ENCODE results near the gene C20orf202. TPM values are rescaled to one million over a fixed set of nuclear protein-coding genes. Genes with fewer than 3 reads are reported as not detected.

The C20orf202 gene
- total RNA-seq, 1 donor from 2014 or later: not detected

- DNase-seq (ENCODE audit: low spot score): no peak
- Mint-ChIP-seq H3K9me3 (no peaks in the 10 kb centered on the region), H3K36me3 (ENCODE audit: low read depth) (no peaks in the 10 kb centered on the region), H3K27me3 (ENCODE audit: low read depth) (peaks cover 13% of the 10 kb centered on the region), H3K27ac (no peak overlapping the region), H3K4me1 (ENCODE audit: low read depth) (peaks cover 4% of the 10 kb centered on the region), H3K4me3 (ENCODE audit: low read depth) (no peak overlapping the region)
- intact Hi-C loops (cut with micrococcal nuclease): no loop called here
Measured at GRCh38 chr20:1204113-1204512, 859 bp downstream of the C20orf202 start.

DNA sequence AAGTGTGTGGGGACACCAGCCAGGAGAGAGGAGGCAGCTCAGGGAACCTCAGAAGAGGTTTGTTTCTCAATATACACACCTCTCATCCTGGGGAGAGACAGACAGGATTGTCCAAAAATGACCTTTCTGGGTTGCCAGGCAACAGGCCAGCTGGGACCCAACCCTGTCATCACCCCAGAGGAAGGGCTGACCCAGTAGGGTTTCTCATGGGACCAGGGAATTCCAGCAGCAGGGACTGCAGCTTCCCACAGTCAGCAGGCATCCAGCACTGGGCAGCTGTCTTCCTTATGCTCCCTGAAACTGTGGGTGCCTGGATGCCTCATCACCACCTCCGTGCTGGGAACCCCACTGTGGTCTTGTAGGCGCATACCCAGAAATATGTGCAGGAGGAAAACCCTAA is 1.3 kb downstream of the C20orf202 start:
- H3K4me3 Mint-ChIP-seq (ENCODE audit: low read depth): no peak overlapping the region
- intact Hi-C loops (cut with micrococcal nuclease): no loop called here
- H3K4me1 Mint-ChIP-seq (ENCODE audit: low read depth): peaks cover 4% of the 10 kb centered on the region
- DNase-seq (ENCODE audit: low spot score): no peak
- H3K27ac Mint-ChIP-seq: no peak overlapping the region
- no peaks in the 10 kb centered on the region for H3K9me3 Mint-ChIP-seq
- H3K27me3 Mint-ChIP-seq (ENCODE audit: low read depth): peaks cover 17% of the 10 kb centered on the region
- H3K36me3 Mint-ChIP-seq (ENCODE audit: low read depth): no peaks in the 10 kb centered on the region

DNA sequence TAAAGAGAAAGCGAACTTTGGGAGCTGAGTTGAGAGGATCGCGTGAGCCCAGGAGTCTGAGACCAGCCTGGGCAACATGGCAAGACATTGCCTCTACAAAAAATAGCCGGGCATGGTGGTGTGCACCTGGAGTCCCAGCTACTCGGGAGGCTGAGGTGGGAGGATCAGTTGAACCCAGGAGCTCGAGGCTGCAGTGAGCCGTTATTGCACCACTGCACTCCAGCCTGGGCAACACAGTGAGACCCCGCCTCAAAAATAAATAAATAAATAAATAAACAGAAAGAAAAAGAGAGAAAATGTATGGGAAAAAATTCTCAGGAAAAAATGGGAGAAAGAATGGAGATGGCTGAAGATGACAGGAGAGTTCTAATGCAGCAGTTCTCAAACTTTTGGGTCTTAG is 2.5 kb downstream of the C20orf202 start:
- H3K4me3 Mint-ChIP-seq (ENCODE audit: low read depth): no peak overlapping the region
- intact Hi-C loops (cut with micrococcal nuclease): no loop called here
- no peaks in the 10 kb centered on the region for H3K4me1 Mint-ChIP-seq (ENCODE audit: low read depth)
- H3K36me3 Mint-ChIP-seq (ENCODE audit: low read depth): no peaks in the 10 kb centered on the region
- H3K27ac Mint-ChIP-seq: no peak overlapping the region
- no peak for DNase-seq (ENCODE audit: low spot score)
- H3K9me3 Mint-ChIP-seq: no peaks in the 10 kb centered on the region
- peaks cover 21% of the 10 kb centered on the region for H3K27me3 Mint-ChIP-seq (ENCODE audit: low read depth)

- no peaks in the 10 kb centered on the region for H3K4me1 Mint-ChIP-seq (ENCODE audit: low read depth)
- H3K36me3 Mint-ChIP-seq (ENCODE audit: low read depth): no peaks in the 10 kb centered on the region
- peaks cover 23% of the 10 kb centered on the region for H3K27me3 Mint-ChIP-seq (ENCODE audit: low read depth)
- no peak overlapping the region for H3K27ac Mint-ChIP-seq
- no peak overlapping the region for H3K4me3 Mint-ChIP-seq (ENCODE audit: low read depth)
- intact Hi-C loops (cut with micrococcal nuclease): no loop called here
- DNase-seq (ENCODE audit: low spot score): no peak
- no peaks in the 10 kb centered on the region for H3K9me3 Mint-ChIP-seq
Measured at GRCh38 chr20:1206366-1207148, 3.3 kb downstream of the C20orf202 start.

DNA sequence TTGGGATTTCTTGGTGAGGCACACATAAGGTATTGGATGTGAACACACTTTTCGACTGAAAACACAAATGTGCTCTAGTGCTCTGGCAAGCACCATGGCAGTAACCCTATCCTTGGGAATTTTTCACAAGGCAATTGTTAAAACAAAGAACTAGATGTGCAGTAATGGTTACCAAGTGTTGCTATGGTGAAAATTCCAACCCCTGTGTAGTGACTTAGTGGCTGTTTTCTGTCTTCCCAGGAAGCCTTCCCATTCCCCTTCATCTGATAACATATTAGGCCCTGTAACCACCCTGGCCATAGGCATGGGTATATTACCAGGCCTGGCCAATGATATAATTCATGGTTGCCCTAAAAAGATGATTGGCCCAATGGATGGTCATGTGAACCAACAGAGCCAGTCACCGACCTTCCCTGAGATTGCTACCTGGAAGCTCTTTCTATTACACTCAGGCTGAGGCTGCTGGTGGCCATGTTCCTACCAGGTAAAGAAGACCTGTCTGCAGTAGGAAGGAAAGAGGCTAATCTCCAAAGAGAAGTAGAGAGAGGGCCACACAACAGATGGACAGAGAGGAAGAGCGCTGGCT is 4.1 kb downstream of the C20orf202 start:
- Mint-ChIP-seq H3K27me3 (ENCODE audit: low read depth) (peaks cover 23% of the 10 kb centered on the region), H3K27ac (no peak overlapping the region), H3K36me3 (ENCODE audit: low read depth) (no peaks in the 10 kb centered on the region), H3K4me3 (ENCODE audit: low read depth) (no peak overlapping the region), H3K4me1 (ENCODE audit: low read depth) (peaks cover under 1% of the 10 kb centered on the region), H3K9me3 (no peaks in the 10 kb centered on the region)
- intact Hi-C loops (cut with micrococcal nuclease): no loop called here
- no peak for DNase-seq (ENCODE audit: low spot score)

GRCh38 chr20:1209447-1210387 is 6.5 kb downstream of the C20orf202 start:
- Mint-ChIP-seq H3K36me3 (ENCODE audit: low read depth) (no peaks in the 10 kb centered on the region), H3K4me1 (ENCODE audit: low read depth) (peaks cover 15% of the 10 kb centered on the region), H3K9me3 (no peaks in the 10 kb centered on the region), H3K27ac (no peak overlapping the region), H3K4me3 (ENCODE audit: low read depth) (no peak overlapping the region), H3K27me3 (ENCODE audit: low read depth) (peaks cover 23% of the 10 kb centered on the region)
- intact Hi-C loops (cut with micrococcal nuclease): loop anchor here (10.0 kb wide), 2 partner anchors 235 to 255 kb away; partner anchors contain the start of gene NSFL1C
- no peak for DNase-seq (ENCODE audit: low spot score)

GRCh38 chr20:1210501-1210900 is 7.2 kb downstream of the C20orf202 start:
- H3K27ac Mint-ChIP-seq: no peak overlapping the region
- no peaks in the 10 kb centered on the region for H3K36me3 Mint-ChIP-seq (ENCODE audit: low read depth)
- H3K9me3 Mint-ChIP-seq: no peaks in the 10 kb centered on the region
- H3K4me3 Mint-ChIP-seq (ENCODE audit: low read depth): no peak overlapping the region
- H3K4me1 Mint-ChIP-seq (ENCODE audit: low read depth): peaks cover 22% of the 10 kb centered on the region
- intact Hi-C loops (cut with micrococcal nuclease): loop anchor here (10.0 kb wide), 2 partner anchors 236 to 254 kb away; partner anchors contain the start of gene NSFL1C
- no peak for DNase-seq (ENCODE audit: low spot score)
- H3K27me3 Mint-ChIP-seq (ENCODE audit: low read depth): peaks cover 21% of the 10 kb centered on the region

DNA sequence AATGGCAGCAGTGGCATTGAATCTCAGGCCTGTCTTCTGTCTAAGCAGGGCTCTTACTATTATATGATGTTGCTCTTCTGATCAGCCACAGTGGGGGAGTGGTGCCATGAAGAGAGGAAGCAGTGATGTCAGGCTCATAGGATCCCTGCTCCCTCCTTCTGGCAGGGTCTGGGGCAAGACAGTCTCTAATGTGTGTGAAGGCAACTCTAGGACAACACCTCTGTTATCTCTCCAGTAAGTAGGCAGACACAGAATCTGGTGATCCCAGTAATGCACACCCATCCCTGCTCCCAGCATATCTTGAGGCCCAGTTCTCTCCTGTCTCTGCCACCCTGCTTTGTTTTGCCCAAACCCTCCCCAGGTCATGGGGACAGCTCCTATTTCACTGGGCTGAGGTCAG is 8.8 kb downstream of the C20orf202 start:
- no peak overlapping the region for H3K4me3 Mint-ChIP-seq (ENCODE audit: low read depth)
- H3K36me3 Mint-ChIP-seq (ENCODE audit: low read depth): no peaks in the 10 kb centered on the region

DNA sequence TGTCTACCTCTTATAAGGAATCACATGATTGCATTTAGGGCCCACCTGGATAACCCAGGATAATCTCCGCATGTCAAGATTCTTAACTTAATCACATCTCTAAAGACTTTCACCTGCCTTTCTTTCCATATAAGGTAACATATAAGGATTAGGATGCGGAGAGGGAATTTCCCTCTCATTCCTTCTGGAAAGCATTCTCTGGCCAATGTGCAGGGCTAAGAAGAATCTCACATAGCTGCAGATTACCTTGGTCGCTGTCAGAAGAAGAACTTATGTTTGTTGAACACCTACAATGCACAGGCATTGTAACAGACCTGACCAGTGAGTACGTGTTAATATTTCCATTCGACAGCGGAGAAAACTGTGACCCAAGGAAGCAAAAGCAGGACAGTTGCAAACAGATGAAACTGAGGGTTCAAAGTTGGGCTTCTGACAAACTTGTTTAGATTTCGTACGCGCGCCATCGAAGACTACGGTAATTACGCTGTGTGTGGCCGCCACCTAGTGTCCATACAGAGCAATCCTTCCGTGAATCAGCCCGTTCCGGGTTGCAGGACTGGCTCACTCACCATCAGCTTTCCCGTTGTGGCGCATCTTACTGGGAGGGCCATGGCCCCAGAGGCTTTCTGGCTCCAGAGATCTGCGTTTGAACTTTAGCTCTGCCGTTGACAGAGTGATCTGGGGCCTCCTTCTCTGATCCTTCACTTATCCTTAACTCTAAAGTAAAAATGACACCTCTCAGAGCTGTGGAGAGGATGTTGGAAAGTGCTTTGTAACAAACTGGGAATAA is 9.5 kb downstream of the C20orf202 start:
- no peak overlapping the region for H3K4me3 Mint-ChIP-seq (ENCODE audit: low read depth)
- no peak overlapping the region for H3K27ac Mint-ChIP-seq
- DNase-seq (ENCODE audit: low spot score): peak; percentile 60
- H3K36me3 Mint-ChIP-seq (ENCODE audit: low read depth): no peaks in the 10 kb centered on the region
- peaks cover 18% of the 10 kb centered on the region for H3K27me3 Mint-ChIP-seq (ENCODE audit: low read depth)
- intact Hi-C loops (cut with micrococcal nuclease): loop anchor here (2.0 to 10.0 kb wide), 3 partner anchors 104 to 252 kb away; partner anchors contain the start of gene NSFL1C
- peaks cover 32% of the 10 kb centered on the region for H3K4me1 Mint-ChIP-seq (ENCODE audit: low read depth)
- no peaks in the 10 kb centered on the region for H3K9me3 Mint-ChIP-seq

More for the DNA sequence above, 8.8 kb downstream of the C20orf202 start:
- peaks cover 21% of the 10 kb centered on the region for H3K27me3 Mint-ChIP-seq (ENCODE audit: low read depth)
- no peak overlapping the region for H3K27ac Mint-ChIP-seq
- intact Hi-C loops (cut with micrococcal nuclease): loop anchor here (2.0 to 10.0 kb wide), 3 partner anchors 103 to 253 kb away; partner anchors contain the start of gene NSFL1C
- peaks cover 32% of the 10 kb centered on the region for H3K4me1 Mint-ChIP-seq (ENCODE audit: low read depth)
- H3K9me3 Mint-ChIP-seq: no peaks in the 10 kb centered on the region
- no peak for DNase-seq (ENCODE audit: low spot score)

DNA sequence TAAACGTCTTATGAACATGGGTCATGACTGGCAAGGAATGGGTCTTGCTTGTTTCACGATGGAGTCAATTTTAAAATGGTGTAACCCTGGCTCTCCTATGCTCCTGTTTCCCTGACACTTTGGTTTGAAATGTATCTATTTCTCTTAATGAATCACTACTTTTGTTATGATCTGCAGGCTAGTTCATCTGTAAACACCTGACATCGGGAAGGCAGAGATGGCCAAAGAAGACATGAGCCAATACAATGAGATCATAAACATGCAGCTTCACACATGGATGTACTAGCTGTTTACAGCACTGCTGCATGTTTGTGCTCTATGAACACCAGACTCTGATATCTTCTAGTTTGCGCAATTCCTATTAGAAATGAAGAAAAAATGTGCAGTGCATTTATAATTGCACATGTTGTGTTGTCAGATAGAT is 11.6 kb downstream of the C20orf202 start:
- Mint-ChIP-seq H3K27me3 (ENCODE audit: low read depth) (peaks cover 17% of the 10 kb centered on the region), H3K4me1 (ENCODE audit: low read depth) (peaks cover 32% of the 10 kb centered on the region), H3K4me3 (ENCODE audit: low read depth) (no peak overlapping the region), H3K9me3 (no peaks in the 10 kb centered on the region), H3K27ac (peak overlapping the region; percentile 80), H3K36me3 (ENCODE audit: low read depth) (no peaks in the 10 kb centered on the region)
- no peak for DNase-seq (ENCODE audit: low spot score)
- intact Hi-C loops (cut with micrococcal nuclease): loop anchor here (10.0 kb wide), 2 partner anchors 240 to 250 kb away; partner anchors contain the start of gene NSFL1C

DNA sequence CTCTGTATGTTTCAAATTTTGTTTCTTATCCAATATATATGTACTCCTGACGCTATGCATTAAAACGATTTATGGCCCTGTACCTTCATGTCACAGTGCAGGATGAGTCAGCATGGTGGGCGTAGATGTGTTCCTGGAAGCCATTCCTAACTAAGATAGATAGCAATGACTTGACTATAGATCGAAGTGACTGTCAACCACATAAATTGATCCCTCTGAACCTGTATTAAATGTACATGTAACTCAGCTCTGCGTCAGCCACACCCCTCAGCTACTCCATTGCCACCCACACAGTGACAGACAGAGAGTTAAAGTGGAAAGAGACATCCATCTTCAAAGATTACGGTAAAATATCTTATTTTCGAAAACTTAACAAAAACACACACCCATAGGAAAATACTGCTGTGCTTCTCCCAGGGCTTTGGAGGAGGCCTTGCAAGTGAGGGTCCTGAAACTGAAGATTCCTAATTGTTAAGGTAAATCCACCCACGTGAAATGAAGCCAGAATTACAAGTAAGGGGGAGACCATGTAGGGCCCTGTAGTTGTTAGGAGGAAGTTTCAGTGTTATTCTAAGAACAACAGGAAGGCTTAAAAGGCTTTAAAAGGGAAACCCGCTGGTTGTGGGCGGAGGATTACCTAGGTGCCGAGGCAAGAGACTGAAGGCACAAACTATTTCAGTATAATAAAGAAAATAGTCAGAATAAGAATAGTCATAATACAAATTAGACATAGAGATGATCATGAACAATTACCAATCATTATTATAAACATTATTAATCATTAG is 12.3 kb downstream of the C20orf202 start:
- peaks cover 20% of the 10 kb centered on the region for H3K27me3 Mint-ChIP-seq (ENCODE audit: low read depth)
- peak overlapping the region; percentile 45 for H3K4me3 Mint-ChIP-seq (ENCODE audit: low read depth)
- intact Hi-C loops (cut with micrococcal nuclease): loop anchor here (10.0 kb wide), 2 partner anchors 241 to 249 kb away; partner anchors contain the start of gene NSFL1C
- DNase-seq (ENCODE audit: low spot score): no peak
- H3K36me3 Mint-ChIP-seq (ENCODE audit: low read depth): no peaks in the 10 kb centered on the region
- peak overlapping the region; percentile 80 for H3K27ac Mint-ChIP-seq
- H3K4me1 Mint-ChIP-seq (ENCODE audit: low read depth): peaks cover 32% of the 10 kb centered on the region
- H3K9me3 Mint-ChIP-seq: no peaks in the 10 kb centered on the region

All from activated T-helper 2 cell treated with anti-CD3 and anti-CD28 coated beads, Interferon-gamma antibody, Interleukin-2, Interleukin-4, amounts not matched to agents 10 μg/mL and 5 μg/mL and 100 μg/mL, durations not matched to agents 14 hours and 24 hours and 36 hours (primary cell).